Osteoblast (primary cell): ENCODE results near the gene APCDD1. TPM values are rescaled to one million over a fixed set of nuclear protein-coding genes. Genes with fewer than 3 reads are reported as not detected.

Source experiments
- DNase-seq: peaks from one replicate; pipeline ENCODE4 v3.0.0; 2011; ENCODE audit warnings: low spot score, mixed read lengths; ENCODE audit not compliant: insufficient read length; ENCODE audit errors: missing footprints
- H2AFZ ChIP-seq: 2 replicates; pipeline ENCODE4 v1.6.0; 2011; ENCODE audit warnings: mild to moderate bottlenecking, low read length
- H3K27ac ChIP-seq: 2 replicates; pipeline ENCODE4 v1.5.1; 2011; ENCODE audit warnings: mild to moderate bottlenecking, low read depth, low read length, moderate library complexity
- H3K27me3 ChIP-seq: 2 replicates; pipeline ENCODE4 v1.6.0; 2012; ENCODE audit warnings: mild to moderate bottlenecking, control low read depth, inconsistent platforms, low read length, moderate library complexity; ENCODE audit not compliant: insufficient read depth
- H3K36me3 ChIP-seq: 2 replicates; pipeline ENCODE4 v1.5.1; 2011; ENCODE audit warnings: mild to moderate bottlenecking, low read length, control low read depth, moderate library complexity; ENCODE audit not compliant: insufficient read depth
- H3K4me1 ChIP-seq: 2 replicates; pipeline ENCODE4 v1.5.1; 2011; ENCODE audit warnings: mild to moderate bottlenecking, low read length, control low read depth, moderate library complexity; ENCODE audit not compliant: insufficient read depth
- H3K4me2 ChIP-seq: 2 replicates; pipeline ENCODE4 v1.6.0; 2011; ENCODE audit warnings: mild to moderate bottlenecking, low read length; ENCODE audit not compliant: insufficient read depth
- H3K4me3 ChIP-seq: fragments of 200-600 bp; sonication (generic); 3 replicates; pipeline ENCODE4 v1.5.1; 2012; ENCODE audit warnings: mild to moderate bottlenecking, low read length, inconsistent platforms; ENCODE audit not compliant: insufficient read depth
- H3K79me2 ChIP-seq: 2 replicates; pipeline ENCODE4 v1.6.0; 2012; ENCODE audit warnings: mild to moderate bottlenecking, low read length, control low read depth, inconsistent platforms; ENCODE audit not compliant: insufficient read depth
- H3K9me3 ChIP-seq: 2 replicates; pipeline ENCODE4 v1.5.1; 2011; ENCODE audit warnings: low read depth, low read length, control low read depth
- H4K20me1 ChIP-seq: 2 replicates; pipeline ENCODE4 v1.6.0; 2012; ENCODE audit warnings: mild to moderate bottlenecking, low read length, control low read depth; ENCODE audit not compliant: insufficient read depth
- total RNA-seq: library from RNA; depleted of rRNA; stranded (reverse); fragments of >200 nt; gene quantifications from 2 replicates; pipeline ENCODE4 v1.2.3, GENCODE V29; 2012
- TF ChIP-seq, protein P1 (sequence below): IDR thresholded peaks from 2 replicates; pipeline ENCODE4 v1.5.1; 2011; ENCODE audit warnings: mild to moderate bottlenecking, low read depth, low read length, moderate library complexity; ENCODE audit errors: extremely low read depth

The APCDD1 gene
- total RNA-seq, 1 donor = 3.3 TPM

DNA sequence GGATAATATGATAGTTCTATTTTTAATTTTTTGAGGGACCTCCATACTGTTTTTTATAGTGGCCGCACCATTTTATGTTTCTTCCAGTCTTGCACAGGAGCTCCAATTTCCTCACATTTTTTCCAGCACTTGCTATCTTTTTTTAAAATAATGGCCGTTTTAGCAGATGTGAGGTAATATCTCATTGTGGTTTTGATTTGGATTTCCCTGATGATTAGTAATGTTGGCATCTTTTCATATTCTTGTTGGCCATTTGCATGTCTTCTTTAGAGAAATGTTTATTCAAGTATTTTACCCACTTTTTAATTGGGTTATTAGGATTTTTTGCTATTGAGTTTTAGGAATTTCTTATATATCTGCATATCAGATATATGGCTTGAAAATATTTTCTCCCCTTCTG is 41.5 kb downstream of the APCDD1 start:
- H3K27ac ChIP-seq = no peak overlapping the region
- DNase-seq = no peak

DNA sequence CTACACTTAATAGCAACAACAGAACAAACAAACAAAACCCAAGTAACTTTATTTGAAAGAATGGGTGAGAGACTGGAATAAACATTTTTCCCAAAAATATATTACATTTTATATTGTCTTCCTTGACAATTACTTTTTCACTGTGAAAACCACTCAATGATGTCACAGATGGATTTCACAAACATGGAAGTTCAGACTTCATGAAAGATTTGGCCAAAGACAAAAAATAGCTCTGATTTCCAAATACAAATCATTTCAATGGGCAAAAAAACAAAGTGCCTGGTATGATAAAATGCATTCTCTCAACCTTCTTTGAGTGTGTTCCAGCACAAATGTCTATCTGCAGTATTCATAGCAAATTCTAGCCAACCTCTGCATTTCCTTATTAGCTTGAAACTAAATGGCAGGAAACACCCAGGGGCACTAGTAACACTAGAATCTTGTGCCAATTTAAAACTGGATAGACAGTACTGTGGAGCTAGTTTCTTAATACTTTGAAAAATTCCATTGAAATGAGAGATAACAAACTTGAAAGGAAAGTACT is 42.8 kb downstream of the APCDD1 start:
- H4K20me1 ChIP-seq = no peaks in the 10 kb centered on the region
- H3K9me3 ChIP-seq = no peaks in the 10 kb centered on the region
- no peak overlapping the region for H3K4me2 ChIP-seq
- H3K79me2 ChIP-seq = no peaks in the 10 kb centered on the region
- no peaks in the 10 kb centered on the region for H3K36me3 ChIP-seq
- peaks cover 12% of the 10 kb centered on the region for H3K27me3 ChIP-seq
- TF ChIP-seq, protein P1, sequence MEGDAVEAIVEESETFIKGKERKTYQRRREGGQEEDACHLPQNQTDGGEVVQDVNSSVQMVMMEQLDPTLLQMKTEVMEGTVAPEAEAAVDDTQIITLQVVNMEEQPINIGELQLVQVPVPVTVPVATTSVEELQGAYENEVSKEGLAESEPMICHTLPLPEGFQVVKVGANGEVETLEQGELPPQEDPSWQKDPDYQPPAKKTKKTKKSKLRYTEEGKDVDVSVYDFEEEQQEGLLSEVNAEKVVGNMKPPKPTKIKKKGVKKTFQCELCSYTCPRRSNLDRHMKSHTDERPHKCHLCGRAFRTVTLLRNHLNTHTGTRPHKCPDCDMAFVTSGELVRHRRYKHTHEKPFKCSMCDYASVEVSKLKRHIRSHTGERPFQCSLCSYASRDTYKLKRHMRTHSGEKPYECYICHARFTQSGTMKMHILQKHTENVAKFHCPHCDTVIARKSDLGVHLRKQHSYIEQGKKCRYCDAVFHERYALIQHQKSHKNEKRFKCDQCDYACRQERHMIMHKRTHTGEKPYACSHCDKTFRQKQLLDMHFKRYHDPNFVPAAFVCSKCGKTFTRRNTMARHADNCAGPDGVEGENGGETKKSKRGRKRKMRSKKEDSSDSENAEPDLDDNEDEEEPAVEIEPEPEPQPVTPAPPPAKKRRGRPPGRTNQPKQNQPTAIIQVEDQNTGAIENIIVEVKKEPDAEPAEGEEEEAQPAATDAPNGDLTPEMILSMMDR = no peak
- H2AFZ ChIP-seq = no peak overlapping the region
- H3K4me3 ChIP-seq = no peak overlapping the region
- DNase-seq = no peak
- no peak overlapping the region for H3K27ac ChIP-seq
- no peaks in the 10 kb centered on the region for H3K4me1 ChIP-seq

More for the DNA sequence above, 41.5 kb downstream of the APCDD1 start:
- Histone ChIP-seq H3K4me2 (no peak overlapping the region), H3K79me2 (no peaks in the 10 kb centered on the region), H3K27me3 (peaks cover 12% of the 10 kb centered on the region), H3K9me3 (no peaks in the 10 kb centered on the region), H3K4me3 (no peak overlapping the region), H3K36me3 (no peaks in the 10 kb centered on the region), H3K4me1 (no peaks in the 10 kb centered on the region), H2AFZ (no peak overlapping the region), H4K20me1 (no peaks in the 10 kb centered on the region)
- TF ChIP-seq, protein P1 = no peak

DNA sequence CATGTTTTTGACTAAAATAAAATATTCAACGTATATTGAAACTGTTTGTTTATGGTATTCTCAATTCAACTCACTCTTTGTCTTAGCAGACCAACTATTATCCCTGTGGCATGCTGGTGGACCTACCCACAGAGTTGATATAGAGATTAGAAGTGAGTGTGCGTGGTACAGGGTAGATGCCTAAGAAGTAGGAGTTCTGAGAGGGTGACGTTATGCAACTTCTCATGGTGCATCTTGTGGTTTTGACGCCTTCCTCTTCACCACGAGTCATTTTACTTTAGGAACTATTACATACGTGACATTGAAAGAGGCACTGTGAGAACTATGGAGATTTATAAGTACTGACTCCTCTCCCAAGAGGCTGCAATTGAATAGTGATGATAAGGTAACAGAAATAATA is 44.8 kb downstream of the APCDD1 start:
- TF ChIP-seq, protein P1 = no peak

DNA sequence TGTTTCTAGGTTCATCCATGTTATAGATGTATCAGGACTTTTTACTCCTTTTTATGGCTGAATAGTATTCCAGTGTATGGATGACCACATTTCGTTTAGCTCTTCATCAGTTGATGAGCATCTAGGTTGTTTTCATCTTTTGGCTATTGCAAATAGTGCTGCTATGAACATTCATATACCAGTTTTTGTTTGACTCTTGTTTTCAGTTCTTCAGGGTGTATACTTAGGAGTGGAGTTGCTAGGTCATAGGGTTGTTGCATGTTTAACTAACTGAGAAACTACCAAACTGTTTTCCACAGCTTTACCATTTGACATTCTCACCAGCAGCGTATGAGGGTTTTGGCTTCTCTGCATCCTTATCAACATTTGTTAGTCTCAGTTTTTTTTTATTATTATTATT is 45.6 kb downstream of the APCDD1 start:
- Histone ChIP-seq H2AFZ (no peak overlapping the region), H3K4me2 (no peak overlapping the region), H3K9me3 (no peaks in the 10 kb centered on the region), H3K4me1 (no peaks in the 10 kb centered on the region), H4K20me1 (no peaks in the 10 kb centered on the region), H3K27me3 (peaks cover 11% of the 10 kb centered on the region), H3K4me3 (no peak overlapping the region), H3K27ac (no peak overlapping the region), H3K36me3 (no peaks in the 10 kb centered on the region), H3K79me2 (no peaks in the 10 kb centered on the region)
- TF ChIP-seq, protein P1 = no peak
- DNase-seq = no peak

More for the DNA sequence above, 44.8 kb downstream of the APCDD1 start:
- H3K9me3 ChIP-seq = no peaks in the 10 kb centered on the region
- H3K4me1 ChIP-seq = no peaks in the 10 kb centered on the region
- H2AFZ ChIP-seq = no peak overlapping the region
- no peaks in the 10 kb centered on the region for H4K20me1 ChIP-seq
- H3K4me2 ChIP-seq = no peak overlapping the region
- H3K4me3 ChIP-seq = no peak overlapping the region
- DNase-seq = no peak
- H3K79me2 ChIP-seq = no peaks in the 10 kb centered on the region
- no peaks in the 10 kb centered on the region for H3K36me3 ChIP-seq
- H3K27me3 ChIP-seq = peaks cover 15% of the 10 kb centered on the region
- no peak overlapping the region for H3K27ac ChIP-seq
